ENCODE data around the gene QSOX2.

GRCh38 chr9:136244122-136244968 is 1.3 kb downstream of the QSOX2 start:
- TF ChIP-seq CTCF (IDR thresholded peaks at IDR 0.05) (no peak), POLR2AphosphoS5 (IDR thresholded peaks at IDR 0.05) (no peak)

Measured in stomach (tissue), 4 donors.